Bronchial epithelial cell (primary cell): ENCODE measurements around the gene NTSR1. TPM values are rescaled to one million over a fixed set of nuclear protein-coding genes. Genes with fewer than 3 reads are reported as not detected.

Experiments
- DNase-seq: peaks from one replicate; pipeline ENCODE4 v3.0.0-alpha.2; 2010; ENCODE audit warnings: low read depth
- FAIRE-seq: peaks from 2 replicates; lab custom pipeline; 2011; peaks lifted over from hg19 to GRCh38; lab: Jason Lieb, UNC
- H3K27me3 ChIP-seq: 2 replicates; pipeline ENCODE4 v1.5.1; 2011; ENCODE audit warnings: low read length; ENCODE audit not compliant: control insufficient read depth, insufficient read depth
- H3K36me3 ChIP-seq: 2 replicates; pipeline ENCODE4 v1.5.1; 2011; ENCODE audit warnings: low read length; ENCODE audit not compliant: control insufficient read depth, insufficient read depth
- H3K4me3 ChIP-seq: 2 replicates; pipeline ENCODE4 v1.5.1; 2011; ENCODE audit warnings: mild to moderate bottlenecking, low read depth, low read length, control low read depth
- CTCF ChIP-seq: IDR thresholded peaks from 2 replicates; pipeline ENCODE4 v1.5.1; 2011; ENCODE audit warnings: mild to moderate bottlenecking, moderate library complexity, low read length, control low read depth, inconsistent platforms; ENCODE audit not compliant: insufficient read depth, severe bottlenecking
- total RNA-seq: library from RNA; depleted of rRNA; stranded (reverse); fragments of >200 nt; gene quantifications from 2 replicates; pipeline ENCODE4 v1.2.1, GENCODE V29; 2014

Gene NTSR1
- not detected in 2 replicates for total RNA-seq

- H3K4me3 ChIP-seq = no peak within 1 kb of the TSS
- no peak for DNase-seq
- TF ChIP-seq CTCF = no peak
- no peak for FAIRE-seq
- no peaks in the 10 kb centered on the region for H3K36me3 ChIP-seq
- H3K27me3 ChIP-seq = peaks cover 51% of the 10 kb centered on the region
Measured at GRCh38 chr20:62708591-62709536, at the start of gene NTSR1. NTSR1 (plus strand) TSS chr20:62708836; CDS start chr20:62709208, 372 bp downstream.

- no peak for TF ChIP-seq CTCF
- H3K27me3 ChIP-seq = peaks cover 8% of the 10 kb centered on the region
- DNase-seq = no peak
- H3K4me3 ChIP-seq = no peak overlapping the region
- no peak for FAIRE-seq
- no peaks in the 10 kb centered on the region for H3K36me3 ChIP-seq
Measured at GRCh38 chr20:62659488-62660239, 49.0 kb upstream of the NTSR1 start.

GRCh38 chr20:62660240-62660615 is 48.4 kb upstream of the NTSR1 start:
- no peak for DNase-seq
- H3K36me3 ChIP-seq = no peaks in the 10 kb centered on the region
- H3K27me3 ChIP-seq = peaks cover 8% of the 10 kb centered on the region
- H3K4me3 ChIP-seq = no peak overlapping the region
- no peak for FAIRE-seq
- TF ChIP-seq CTCF = no peak

- Histone ChIP-seq H3K36me3 (no peaks in the 10 kb centered on the region), H3K27me3 (peaks cover 8% of the 10 kb centered on the region), H3K4me3 (no peak overlapping the region)
- DNase-seq (no peak), FAIRE-seq (no peak)
- TF ChIP-seq CTCF = no peak
Measured at GRCh38 chr20:62660768-62661167, 47.9 kb upstream of the NTSR1 start.

- Histone ChIP-seq H3K27me3 (peaks cover 5% of the 10 kb centered on the region), H3K36me3 (no peaks in the 10 kb centered on the region), H3K4me3 (no peak overlapping the region)
- no peak for DNase-seq
- no peak for FAIRE-seq
- TF ChIP-seq CTCF = no peak
Measured at GRCh38 chr20:62661647-62662046, 47.0 kb upstream of the NTSR1 start.
